Measurements from ENCODE around the gene FBXW2. TPM values are rescaled to one million over a fixed set of nuclear protein-coding genes. Genes with fewer than 3 reads are reported as not detected.
A peak's percentile ranks its signal among the peaks of the same experiment; 100 is the strongest.

Gene FBXW2
- total RNA-seq, 1 experiment from 2014 or later = 62.1 TPM

DNA sequence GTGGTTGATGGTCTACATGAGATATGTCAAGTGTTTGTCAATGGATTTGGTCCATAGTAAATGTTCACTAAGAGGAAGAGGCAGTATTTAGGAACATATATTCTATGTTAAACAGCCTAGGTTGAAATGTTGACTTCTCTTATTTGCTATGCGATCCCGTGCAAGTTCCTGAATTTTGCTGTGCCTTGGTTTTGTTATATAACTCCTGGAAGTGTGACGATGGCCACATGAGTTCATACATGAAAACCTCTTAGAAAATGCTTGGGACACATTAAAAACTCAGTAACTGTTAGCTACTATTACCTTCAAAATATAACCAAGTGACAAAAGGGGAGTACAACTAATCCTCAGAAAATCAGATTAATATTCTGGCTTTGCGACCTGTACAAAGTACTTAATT lies 21.9 kb upstream of the FBXW2 start:
- no peak overlapping the region for H3K56ac ChIP-seq (ENCODE audit: insufficient read length, low read depth, low read length)
- H4K91ac ChIP-seq (ENCODE audit: insufficient read length, low read depth, low read length) = no peak overlapping the region
- no peaks in the 10 kb centered on the region for H3K27me3 ChIP-seq (ENCODE audit: insufficient read depth, low read length)
- H2AFZ ChIP-seq (ENCODE audit: low read length) = no peak overlapping the region
- H3K9me3 Mint-ChIP-seq = no peaks in the 10 kb centered on the region
- no peak overlapping the region for H3K18ac ChIP-seq (ENCODE audit: insufficient read length, low read depth, low read length)
- no peaks in the 10 kb centered on the region for H3K79me2 ChIP-seq (ENCODE audit: insufficient read depth, low read length)
- H3K27me3 Mint-ChIP-seq (ENCODE audit: low read depth) = no peaks in the 10 kb centered on the region
- no peak overlapping the region for H3K4me2 ChIP-seq (ENCODE audit: insufficient read depth, insufficient read length, low read length)
- no peaks in the 10 kb centered on the region for H3K4me1 Mint-ChIP-seq
- H2BK12ac ChIP-seq (ENCODE audit: insufficient read length, low read depth, low read length) = no peak overlapping the region
- DNase-seq = no peak
- H3K9ac ChIP-seq (ENCODE audit: extremely low read depth, insufficient read length, low read length) = no peak overlapping the region
- H3K4me1 ChIP-seq (ENCODE audit: insufficient read depth, low read length) = no peaks in the 10 kb centered on the region
- no peak overlapping the region for H3T11ph ChIP-seq (ENCODE audit: low read length)
- no peak overlapping the region for H4K5ac ChIP-seq (ENCODE audit: insufficient read length, low read depth, low read length)
- H3K23me2 ChIP-seq (ENCODE audit: insufficient read length, low read depth, low read length, poor library complexity, severe bottlenecking) = no peaks in the 10 kb centered on the region
- no peak overlapping the region for H3K23ac ChIP-seq (ENCODE audit: insufficient read length, low read depth, low read length)
- no peak overlapping the region for H3K4me3 Mint-ChIP-seq
- H4K8ac ChIP-seq (replicated peaks; ENCODE audit: insufficient read length, low read depth, low read length) = no peak overlapping the region
- H2BK5ac ChIP-seq (ENCODE audit: insufficient read length, low read length) = no peak overlapping the region
- no peak overlapping the region for H3K27ac Mint-ChIP-seq
- H2BK20ac ChIP-seq (ENCODE audit: low read depth, low read length, poor library complexity, severe bottlenecking) = no peak overlapping the region
- H2AK5ac ChIP-seq (ENCODE audit: insufficient read length, low read length) = peak overlapping the region; percentile 35
- H3K9me3 ChIP-seq (ENCODE audit: control insufficient read depth, low read depth, low read length) = no peaks in the 10 kb centered on the region
- H4K20me1 ChIP-seq (ENCODE audit: control insufficient read depth, insufficient read depth, insufficient read length) = no peaks in the 10 kb centered on the region
- TF ChIP-seq, protein P1, sequence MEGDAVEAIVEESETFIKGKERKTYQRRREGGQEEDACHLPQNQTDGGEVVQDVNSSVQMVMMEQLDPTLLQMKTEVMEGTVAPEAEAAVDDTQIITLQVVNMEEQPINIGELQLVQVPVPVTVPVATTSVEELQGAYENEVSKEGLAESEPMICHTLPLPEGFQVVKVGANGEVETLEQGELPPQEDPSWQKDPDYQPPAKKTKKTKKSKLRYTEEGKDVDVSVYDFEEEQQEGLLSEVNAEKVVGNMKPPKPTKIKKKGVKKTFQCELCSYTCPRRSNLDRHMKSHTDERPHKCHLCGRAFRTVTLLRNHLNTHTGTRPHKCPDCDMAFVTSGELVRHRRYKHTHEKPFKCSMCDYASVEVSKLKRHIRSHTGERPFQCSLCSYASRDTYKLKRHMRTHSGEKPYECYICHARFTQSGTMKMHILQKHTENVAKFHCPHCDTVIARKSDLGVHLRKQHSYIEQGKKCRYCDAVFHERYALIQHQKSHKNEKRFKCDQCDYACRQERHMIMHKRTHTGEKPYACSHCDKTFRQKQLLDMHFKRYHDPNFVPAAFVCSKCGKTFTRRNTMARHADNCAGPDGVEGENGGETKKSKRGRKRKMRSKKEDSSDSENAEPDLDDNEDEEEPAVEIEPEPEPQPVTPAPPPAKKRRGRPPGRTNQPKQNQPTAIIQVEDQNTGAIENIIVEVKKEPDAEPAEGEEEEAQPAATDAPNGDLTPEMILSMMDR (conservative IDR thresholded peaks at IDR 0.05) = no peak
- no peaks in the 10 kb centered on the region for H3K79me1 ChIP-seq (ENCODE audit: insufficient read depth, low read depth, low read length, poor library complexity, severe bottlenecking)
- H2BK120ac ChIP-seq (ENCODE audit: low read depth, low read length, poor library complexity, severe bottlenecking) = no peak overlapping the region
- H3K14ac ChIP-seq (ENCODE audit: insufficient read depth, low read length) = no peak overlapping the region
- H3K36me3 Mint-ChIP-seq (ENCODE audit: insufficient read depth in 1 of 3, low read depth in 3 of 3) = peaks cover 0 to 41% (median 40%) of the 10 kb centered on the region in 3 experiments; a peak in 5 of 7 replicates
- H3K27ac ChIP-seq (ENCODE audit: insufficient read length, low read depth, low read length) = no peak overlapping the region
- H2BK15ac ChIP-seq (ENCODE audit: low read depth, low read length) = no peak overlapping the region
- no CpG with 5 or more reads among the region's 4 CpGs for WGBS (ENCODE audit: extremely low coverage, insufficient read length, low lambda C conversion rate)
- H3K4ac ChIP-seq (ENCODE audit: low read depth, low read length) = no peak overlapping the region

Data from H9 (cell line).